Gastrocnemius medialis (tissue), 4 donors: Measurements from ENCODE around the gene PROM1.

Experiments
- CTCF ChIP-seq, 5 experiments: fragments of 450-650 bp in 3 of 5; fragments of 200-600 bp in 2 of 5; sonication (generic) in 2 of 5; IDR thresholded peaks in 4 of 5; conservative IDR thresholded peaks in 1 of 5; 1 replicate in 4 of 5; 2 replicates in 1 of 5; pipeline ENCODE4 v1.5.1; 2016 to 2019; ENCODE audit warnings: antibody characterized with exemption in 5 of 5, mild to moderate bottlenecking in 3 of 5, moderate library complexity in 3 of 5
- POLR2A ChIP-seq, 2 donors: fragments of 450-650 bp; IDR thresholded peaks; one replicate each; pipeline ENCODE4 v1.6.1; 2017; ENCODE audit warnings: antibody characterized with exemption in 2 of 2, mild to moderate bottlenecking in 2 of 2, moderate library complexity in 2 of 2

GRCh38 chr4:16111533-16111932 lies 27.7 kb upstream of the PROM1 start:
- TF ChIP-seq CTCF (IDR thresholded peaks at IDR 0.05 in 4 of 5, conservative IDR thresholded peaks at IDR 0.05 in 1 of 5) (no peak), POLR2A (IDR thresholded peaks at IDR 0.05) (no peak)
